ENCODE results near the gene HID1. TPM values are rescaled to one million over a fixed set of nuclear protein-coding genes. Genes with fewer than 3 reads are reported as not detected.

The HID1 gene
- total and polyA plus RNA-seq, 2 of the 4 experiments (the other 2 are of a cell fraction) = 0.18 to 1.7 TPM

DNA sequence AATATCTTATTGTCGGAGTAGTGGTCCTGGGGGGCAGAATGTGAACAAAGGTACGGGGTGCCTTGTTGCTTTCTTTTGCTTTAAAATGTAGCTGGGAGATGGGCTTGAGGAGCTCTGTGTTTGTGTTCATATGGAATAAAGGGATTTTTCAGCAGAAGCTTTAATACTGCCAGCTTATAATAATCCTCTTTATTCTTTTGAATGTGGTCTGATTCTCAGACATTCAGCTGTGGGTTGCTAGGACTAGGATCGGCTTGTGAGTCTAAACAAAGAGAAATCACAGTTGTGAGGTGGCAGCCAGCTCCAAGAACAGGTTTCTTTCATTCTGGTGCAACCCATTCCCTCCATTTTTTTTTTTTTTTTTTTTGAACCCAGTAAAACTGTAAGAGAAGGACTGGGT, 47.2 kb upstream of the HID1 start:
- in situ Hi-C loops (cut with MboI; ENCODE audit: low sequenced_read_pairs) = no loop called here
- dilution Hi-C loops (cut with HindIII; ENCODE audit: low sequenced_read_pairs, unreplicated experiment) = no loop called here
- intact Hi-C loops (cut with micrococcal nuclease) = no loop called here
- Histone ChIP-seq H3K4me1 (ENCODE audit: control insufficient read depth, insufficient read depth, low read length) (no peaks in the 10 kb centered on the region), H4K5ac (ENCODE audit: low read depth, low read length) (no peak overlapping the region), H3K14ac (replicated peaks; ENCODE audit: low read depth, low read length) (no peak overlapping the region), H3K4ac (ENCODE audit: low read depth, low read length) (no peak overlapping the region), H3K9ac (ENCODE audit: low read depth, low read length) (no peak overlapping the region), H2BK20ac (ENCODE audit: low read depth, low read length) (no peak overlapping the region), H3K27me3 (ENCODE audit: control insufficient read depth, insufficient read depth, low read length) (no peaks in the 10 kb centered on the region), H2BK120ac (ENCODE audit: low read depth, low read length) (no peak overlapping the region), H3K56ac (ENCODE audit: extremely low read depth, insufficient read depth, low read length) (no peak overlapping the region), H4K91ac (ENCODE audit: insufficient read depth, low read depth, low read length) (no peak overlapping the region), H3K4me2 (ENCODE audit: low read depth, low read length) (no peak overlapping the region), H3K36me3 (ENCODE audit: control insufficient read depth, insufficient read depth, low read length) (peaks cover 31% of the 10 kb centered on the region), H3K27ac (ENCODE audit: insufficient read depth, low read length) (no peak overlapping the region), H2AFZ (replicated peaks; ENCODE audit: low read length, poor library complexity) (no peak overlapping the region), H2BK5ac (ENCODE audit: low read depth, low read length, poor library complexity, severe bottlenecking) (no peak overlapping the region), H2AK9ac (replicated peaks; ENCODE audit: low read depth, low read length, poor library complexity) (no peak overlapping the region), H3K9me1 (ENCODE audit: insufficient read depth, low read length) (no peaks in the 10 kb centered on the region; the same call in 1 of the 2 replicates), H3K23ac (ENCODE audit: low read depth, low read length) (no peak overlapping the region), H4K20me1 (ENCODE audit: insufficient read depth, low read length) (no peaks in the 10 kb centered on the region), H3K79me1 (ENCODE audit: low read depth in 1 of 2, low read length in 2 of 2) (peaks cover 3 to 23% of the 10 kb centered on the region in 2 experiments; a peak in 2 of 4 replicates), H4K8ac (ENCODE audit: low read depth in 2 of 2, low read length in 2 of 2) (no peak overlapping the region), H3K9me3 (ENCODE audit: control insufficient read depth, insufficient read depth, low read length) (no peaks in the 10 kb centered on the region), H3K18ac (ENCODE audit: low read depth, low read length) (no peak overlapping the region), H2BK15ac (ENCODE audit: low read depth, low read length) (no peak overlapping the region), H2AK5ac (ENCODE audit: low read depth, low read length) (no peak overlapping the region), H3K4me3 (ENCODE audit: insufficient read depth, low read depth, low read length) (no peak overlapping the region)
- WGBS, 2 experiments (ENCODE audit: extremely low coverage in 2 of 2, insufficient read length in 1 of 2) = no CpG with 5 or more reads among the region's 3 CpGs
- BruUV-seq (replicated peaks) = no TSS peak
- no peak for ATAC-seq (ENCODE audit: low read depth)
- POLR2A ChIA-PET (ENCODE audit: unreplicated experiment) = no interaction called here
- CTCF ChIA-PET = interaction anchor here (0.6 kb wide), 1 partner anchor 458 kb away, joined by 3 read pairs; no protein-coding TSS in a partner anchor
- TF ChIP-seq RFX5 (IDR thresholded peaks at IDR 0.05; ENCODE audit: low read depth, low read length) (no peak), FOS (IDR thresholded peaks at IDR 0.05; ENCODE audit: low read depth, low read length) (no peak), MXI1 (IDR thresholded peaks at IDR 0.05; ENCODE audit: borderline replicate concordance, low read depth, low read length) (no peak), CHD1 (IDR thresholded peaks at IDR 0.05; ENCODE audit: low read depth, low read length) (no peak), RAD21 (IDR thresholded peaks at IDR 0.05; ENCODE audit: low read length) (no peak), CEBPB (IDR thresholded peaks at IDR 0.05; ENCODE audit: low read depth, low read length) (no peak), RCOR1 (IDR thresholded peaks at IDR 0.05; ENCODE audit: insufficient replicate concordance, low read length) (no peak)
- DNase-seq = no peak
